HG03175 (cell line): ENCODE results near the gene CDYL.

ENCODE experiments used
- ATAC-seq: cut with Tn5 transposase; IDR thresholded peaks from one replicate; pipeline ENCODE4 v1.9.1; 2021; ENCODE audit warnings: mild to moderate bottlenecking, moderate library complexity; ENCODE audit not compliant: unreplicated experiment

CDYL gene

GRCh38 chr6:4958624-4959023 lies 182.4 kb downstream of the CDYL start:
- ATAC-seq = no peak

- no peak for ATAC-seq
Observed at GRCh38 chr6:4961322-4962168, 185.3 kb downstream of the CDYL start.

GRCh38 chr6:4962905-4963304 lies 186.7 kb downstream of the CDYL start:
- no peak for ATAC-seq

- no peak for ATAC-seq
Observed at GRCh38 chr6:4964675-4965561, 188.7 kb downstream of the CDYL start.

GRCh38 chr6:4965562-4966389 lies 189.6 kb downstream of the CDYL start:
- no peak for ATAC-seq

GRCh38 chr6:4967301-4968030 lies 191.3 kb downstream of the CDYL start:
- no peak for ATAC-seq

- ATAC-seq = no peak
Observed at GRCh38 chr6:4969609-4970285, 193.5 kb downstream of the CDYL start.

GRCh38 chr6:4970739-4971395 lies 194.7 kb downstream of the CDYL start:
- ATAC-seq = no peak

GRCh38 chr6:4971851-4972250 lies 195.6 kb downstream of the CDYL start:
- ATAC-seq = no peak

- no peak for ATAC-seq
Observed at GRCh38 chr6:4972438-4972837, 196.2 kb downstream of the CDYL start.

- no peak for ATAC-seq
Observed at GRCh38 chr6:4973415-4973814, 197.2 kb downstream of the CDYL start.

GRCh38 chr6:4973982-4974745 lies 198.0 kb downstream of the CDYL start:
- ATAC-seq = no peak

- ATAC-seq = no peak
Observed at GRCh38 chr6:4974962-4975361, 198.8 kb downstream of the CDYL start.

- ATAC-seq = no peak
Observed at GRCh38 chr6:4975506-4975905, 199.3 kb downstream of the CDYL start.

GRCh38 chr6:4977468-4977867 lies 201.3 kb downstream of the CDYL start:
- ATAC-seq = no peak

GRCh38 chr6:4979426-4979825 lies 203.2 kb downstream of the CDYL start:
- no peak for ATAC-seq

GRCh38 chr6:4981761-4982160 lies 205.6 kb downstream of the CDYL start:
- ATAC-seq = no peak

- no peak for ATAC-seq
Observed at GRCh38 chr6:4983322-4983721, 207.1 kb downstream of the CDYL start.

- ATAC-seq = no peak
Observed at GRCh38 chr6:4986999-4987398, 210.8 kb downstream of the CDYL start.
